ENCODE results near the gene LTBP2.

- TF ChIP-seq POLR2A (IDR thresholded peaks at IDR 0.05; ENCODE audit: low read length) (no peak), GATA1 (IDR thresholded peaks at IDR 0.05; ENCODE audit: low read depth, low read length) (no peak)
Observed at GRCh38 chr14:74586681-74587362, 25.2 kb downstream of the LTBP2 start.
